ENCODE results near the gene CCDC51.

The CCDC51 gene

GRCh38 chr3:48433472-48434118 lies 6.3 kb downstream of the CCDC51 start:
- no peak overlapping the region for H3K4me3 ChIP-seq (ENCODE audit: low read depth, low read length)
- TF ChIP-seq CTCF (conservative IDR thresholded peaks at IDR 0.05; ENCODE audit: low read depth, low read length) = no peak
- DNase-seq (ENCODE audit: low read depth) = peak; percentile 21

DNA sequence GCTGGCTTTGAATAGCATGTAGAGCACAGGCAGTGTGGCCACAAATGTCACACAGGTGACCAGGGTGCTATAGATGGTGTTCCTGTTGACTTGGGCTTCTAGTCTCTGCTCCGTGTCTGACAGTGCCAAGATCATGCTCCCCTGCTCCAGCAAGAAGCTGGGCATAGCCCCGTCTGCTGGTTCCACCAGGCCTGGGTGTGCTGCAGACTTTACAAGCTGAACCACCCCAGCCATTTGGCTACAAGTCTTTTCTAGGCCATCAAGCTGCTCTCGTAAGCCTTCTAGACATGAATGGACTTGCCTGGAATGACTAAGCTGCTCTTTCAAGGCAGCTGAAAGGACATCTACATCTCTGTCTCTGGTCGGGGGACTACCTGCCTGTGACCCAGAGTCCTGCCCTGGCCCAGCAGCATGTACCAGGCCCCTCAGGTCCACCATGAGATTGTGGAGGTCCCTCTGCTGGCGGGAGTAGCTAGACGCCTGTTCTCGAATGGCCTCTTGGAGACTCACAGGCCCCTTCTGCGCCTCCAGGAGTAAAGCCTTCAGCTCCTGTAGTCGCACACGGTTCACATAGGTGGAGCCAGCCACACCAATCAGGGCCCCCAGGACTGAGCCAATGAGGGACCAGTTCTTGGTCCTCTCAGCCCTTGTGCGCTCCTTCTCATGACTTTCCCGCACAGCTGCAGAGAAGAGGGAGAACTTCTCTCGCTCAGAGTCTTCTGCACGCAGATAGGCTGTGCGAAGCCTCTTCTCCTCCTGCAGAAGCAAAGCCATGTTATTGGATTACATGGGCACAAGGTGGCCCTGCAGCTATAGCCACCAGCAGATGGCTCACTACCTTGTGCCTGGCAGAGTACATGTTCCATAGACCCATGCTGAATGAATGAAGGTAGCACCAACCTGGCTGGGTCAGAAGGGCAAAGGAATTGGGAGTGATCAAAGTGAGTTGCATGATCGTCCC lies 7.2 kb downstream of the CCDC51 start:
- peak; percentile 23 for DNase-seq (ENCODE audit: low read depth)
- peak; percentile 33 for TF ChIP-seq CTCF (conservative IDR thresholded peaks at IDR 0.05; ENCODE audit: low read depth, low read length)
- H3K4me3 ChIP-seq (ENCODE audit: low read depth, low read length) = no peak overlapping the region

DNA sequence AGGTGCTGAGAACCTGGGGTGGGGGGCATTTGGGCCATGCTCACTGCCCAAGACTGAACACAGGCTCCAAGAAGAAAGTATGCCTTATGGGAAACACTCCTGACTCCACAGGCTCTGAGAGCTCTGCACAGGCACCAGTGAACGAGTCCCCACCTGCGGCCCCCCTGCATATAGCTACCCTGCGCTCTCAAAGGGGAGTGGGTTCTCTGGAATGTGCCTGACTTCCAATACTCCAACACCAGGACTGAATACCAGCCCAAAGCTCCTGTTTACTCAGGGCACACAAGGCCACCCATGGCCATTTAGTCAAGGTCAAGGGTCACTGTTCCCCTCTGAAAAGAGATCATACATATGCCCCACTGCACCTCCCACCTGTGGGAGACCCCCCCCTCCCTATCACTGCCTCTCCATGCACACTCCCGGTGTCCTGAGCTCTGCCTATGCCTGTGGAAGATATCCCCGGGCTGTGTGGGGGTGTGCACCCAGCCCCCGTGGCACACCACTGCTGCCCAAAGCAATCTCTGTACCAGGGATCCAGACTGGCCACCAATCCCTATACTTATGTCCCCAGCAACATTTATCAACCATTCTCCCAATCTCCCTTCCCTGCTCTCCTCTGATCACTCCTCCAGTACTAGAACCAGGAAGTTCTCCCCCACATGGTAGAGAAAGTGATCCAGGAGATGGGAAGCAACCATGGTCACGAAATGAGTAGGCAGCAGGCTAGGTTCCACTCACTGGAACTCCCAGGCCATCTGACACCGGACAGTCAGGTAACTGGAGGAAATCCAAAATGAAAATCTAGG lies 8.5 kb downstream of the CCDC51 start:
- DNase-seq (ENCODE audit: low read depth) = no peak
- no peak for TF ChIP-seq CTCF (conservative IDR thresholded peaks at IDR 0.05; ENCODE audit: low read depth, low read length)
- no peak overlapping the region for H3K4me3 ChIP-seq (ENCODE audit: low read depth, low read length)

- no peak for TF ChIP-seq CTCF (conservative IDR thresholded peaks at IDR 0.05; ENCODE audit: low read depth, low read length)
- no peak overlapping the region for H3K4me3 ChIP-seq (ENCODE audit: low read depth, low read length)
These were observed 9.2 kb downstream of the CCDC51 start for GRCh38 chr3:48430708-48431101.

GRCh38 chr3:48429960-48430707 lies 9.8 kb downstream of the CCDC51 start, which contains the start of gene PLXNB1:
TSS of gene PLXNB1 (minus strand) at chr3:48430086. CDS start at chr3:48424611, 5,475 bp downstream.
- peak within 1 kb of the TSS; percentile 69 for H3K4me3 ChIP-seq (ENCODE audit: low read depth, low read length)
- peak; percentile 78 for DNase-seq (ENCODE audit: low read depth)
- no peak for TF ChIP-seq CTCF (conservative IDR thresholded peaks at IDR 0.05; ENCODE audit: low read depth, low read length)

More at GRCh38 chr3:48430708-48431101, 9.2 kb downstream of the CCDC51 start:
- no peak for DNase-seq (ENCODE audit: low read depth)

- peak overlapping the region; percentile 69 for H3K4me3 ChIP-seq (ENCODE audit: low read depth, low read length)
- DNase-seq (ENCODE audit: low read depth) = peak; percentile 17
- TF ChIP-seq CTCF (conservative IDR thresholded peaks at IDR 0.05; ENCODE audit: low read depth, low read length) = no peak
These were observed 10.5 kb downstream of the CCDC51 start for GRCh38 chr3:48429317-48429959.

Measured in choroid plexus epithelial cell (primary cell).